ENCODE data around the gene STAT1.

STAT1 gene

DNA sequence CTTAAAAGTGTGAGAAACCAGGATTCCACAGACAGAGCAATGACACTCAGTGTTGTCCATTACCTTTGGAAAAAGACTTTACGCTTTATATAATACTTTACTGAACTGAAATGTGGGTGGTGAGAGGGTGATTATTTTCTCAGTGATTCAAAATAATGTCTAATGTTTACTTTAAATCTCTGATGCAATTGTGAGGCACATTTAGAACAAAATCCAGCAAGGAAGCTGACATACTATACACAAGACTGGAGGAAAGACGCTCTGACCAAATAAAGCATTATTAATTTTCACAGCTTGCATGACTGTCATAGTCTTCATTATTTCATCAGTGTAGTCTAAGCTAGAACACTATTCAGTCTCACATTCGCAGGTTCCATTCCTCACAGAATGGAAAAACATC, 34.1 kb upstream of the STAT1 start:
- no peaks in the 10 kb centered on the region for H3K36me3 ChIP-seq
- no peak overlapping the region for H3K27ac ChIP-seq
- no peak overlapping the region for H3K4me3 ChIP-seq
- H3K27me3 ChIP-seq: no peaks in the 10 kb centered on the region
- DNase-seq: no peak
- TF ChIP-seq, protein P1, sequence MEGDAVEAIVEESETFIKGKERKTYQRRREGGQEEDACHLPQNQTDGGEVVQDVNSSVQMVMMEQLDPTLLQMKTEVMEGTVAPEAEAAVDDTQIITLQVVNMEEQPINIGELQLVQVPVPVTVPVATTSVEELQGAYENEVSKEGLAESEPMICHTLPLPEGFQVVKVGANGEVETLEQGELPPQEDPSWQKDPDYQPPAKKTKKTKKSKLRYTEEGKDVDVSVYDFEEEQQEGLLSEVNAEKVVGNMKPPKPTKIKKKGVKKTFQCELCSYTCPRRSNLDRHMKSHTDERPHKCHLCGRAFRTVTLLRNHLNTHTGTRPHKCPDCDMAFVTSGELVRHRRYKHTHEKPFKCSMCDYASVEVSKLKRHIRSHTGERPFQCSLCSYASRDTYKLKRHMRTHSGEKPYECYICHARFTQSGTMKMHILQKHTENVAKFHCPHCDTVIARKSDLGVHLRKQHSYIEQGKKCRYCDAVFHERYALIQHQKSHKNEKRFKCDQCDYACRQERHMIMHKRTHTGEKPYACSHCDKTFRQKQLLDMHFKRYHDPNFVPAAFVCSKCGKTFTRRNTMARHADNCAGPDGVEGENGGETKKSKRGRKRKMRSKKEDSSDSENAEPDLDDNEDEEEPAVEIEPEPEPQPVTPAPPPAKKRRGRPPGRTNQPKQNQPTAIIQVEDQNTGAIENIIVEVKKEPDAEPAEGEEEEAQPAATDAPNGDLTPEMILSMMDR (IDR thresholded peaks at IDR 0.05): no peak
- no peaks in the 10 kb centered on the region for H3K9me3 ChIP-seq
- intact Hi-C loops (cut with DNase I; ENCODE audit: low total_unique reads): no loop called here
- peaks cover 0 to 13% (median 0%) of the 10 kb centered on the region in 4 donors for H3K4me1 ChIP-seq

DNA sequence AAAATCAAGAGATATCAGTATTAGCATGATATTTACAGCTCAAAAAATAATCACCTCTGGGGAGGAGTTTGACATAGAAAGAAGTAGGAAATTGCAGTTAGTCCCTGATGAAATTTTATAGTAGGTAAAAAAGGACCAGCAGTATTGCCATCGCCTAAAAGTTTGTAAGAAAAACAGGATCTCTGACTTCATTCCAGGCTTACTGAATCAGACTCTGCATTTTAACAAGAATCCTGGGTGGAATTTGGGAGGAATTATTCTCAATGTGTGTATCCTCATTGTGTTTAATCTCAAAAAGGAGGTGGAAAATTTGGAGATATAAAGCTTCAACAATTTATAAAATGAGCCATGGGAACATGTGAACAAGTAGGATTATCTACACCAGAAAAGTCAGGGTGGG, 31.2 kb upstream of the STAT1 start:
- Histone ChIP-seq H3K4me1 (peaks cover 0 to 3% (median 0%) of the 10 kb centered on the region in 4 donors), H3K4me3 (no peak overlapping the region), H3K27me3 (peaks cover 0 to 3% of the 10 kb centered on the region in 2 donors), H3K9me3 (no peaks in the 10 kb centered on the region), H3K36me3 (no peaks in the 10 kb centered on the region), H3K27ac (no peak overlapping the region)
- DNase-seq: no peak
- TF ChIP-seq, protein P1 (IDR thresholded peaks at IDR 0.05): no peak
- intact Hi-C loops (cut with DNase I; ENCODE audit: low total_unique reads): no loop called here

- no peaks in the 10 kb centered on the region for H3K4me1 ChIP-seq
- H3K27me3 ChIP-seq: peaks cover 0 to 3% of the 10 kb centered on the region in 2 donors
- intact Hi-C loops (cut with DNase I; ENCODE audit: low total_unique reads): no loop called here
- no peak overlapping the region for H3K4me3 ChIP-seq
- no peaks in the 10 kb centered on the region for H3K36me3 ChIP-seq
- H3K27ac ChIP-seq: no peak overlapping the region
- TF ChIP-seq, protein P1 (IDR thresholded peaks at IDR 0.05): no peak
- DNase-seq: no peak
- no peaks in the 10 kb centered on the region for H3K9me3 ChIP-seq
These were observed 29.5 kb upstream of the STAT1 start for GRCh38 chr2:191043438-191043837.

- no peaks in the 10 kb centered on the region for H3K4me1 ChIP-seq
- DNase-seq: no peak
- no peak overlapping the region for H3K4me3 ChIP-seq
- no peaks in the 10 kb centered on the region for H3K9me3 ChIP-seq
- intact Hi-C loops (cut with DNase I; ENCODE audit: low total_unique reads): no loop called here
- TF ChIP-seq, protein P1 (IDR thresholded peaks at IDR 0.05): no peak
- no peaks in the 10 kb centered on the region for H3K36me3 ChIP-seq
- peaks cover 0 to 3% of the 10 kb centered on the region in 2 donors for H3K27me3 ChIP-seq
- no peak overlapping the region for H3K27ac ChIP-seq
These were observed 27.6 kb upstream of the STAT1 start for GRCh38 chr2:191041418-191042161.

DNA sequence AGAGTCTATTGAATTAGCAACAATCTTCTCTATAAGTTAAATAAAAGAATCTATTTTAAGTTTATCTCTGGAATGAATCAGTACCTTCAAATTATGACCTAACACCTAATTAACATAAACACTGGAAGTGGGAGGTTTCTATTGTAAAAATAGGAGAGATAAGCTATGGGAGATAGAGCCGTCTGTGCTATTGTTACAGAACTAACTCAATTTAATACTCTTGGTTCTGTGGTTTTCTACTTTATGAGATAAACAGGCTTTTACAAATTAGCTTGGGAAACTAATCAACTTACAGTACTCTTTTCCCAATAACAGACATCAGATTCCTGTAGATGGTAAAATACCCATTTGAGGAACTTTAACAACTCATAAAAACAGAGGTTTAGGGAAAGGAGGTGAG, 25.6 kb upstream of the STAT1 start:
- no peaks in the 10 kb centered on the region for H3K36me3 ChIP-seq
- TF ChIP-seq, protein P1 (IDR thresholded peaks at IDR 0.05): no peak
- no peak overlapping the region for H3K4me3 ChIP-seq
- intact Hi-C loops (cut with DNase I; ENCODE audit: low total_unique reads): no loop called here
- H3K27ac ChIP-seq: no peak overlapping the region
- H3K27me3 ChIP-seq: peaks cover 0 to 3% of the 10 kb centered on the region in 2 donors
- H3K9me3 ChIP-seq: no peaks in the 10 kb centered on the region
- DNase-seq: no peak
- no peaks in the 10 kb centered on the region for H3K4me1 ChIP-seq

Data from tibial artery (tissue), 4 donors.